Mammary epithelial cell (primary cell): Measurements from ENCODE around the gene FOXP3.

Source experiments
- EZH2 ChIP-seq: IDR thresholded peaks from 2 replicates; pipeline ENCODE4 v1.6.1; 2012; ENCODE audit warnings: low read length, inconsistent platforms, borderline replicate concordance
- TF ChIP-seq, protein P1 (sequence below), 2 donors: IDR thresholded peaks in 1 of 2; conservative IDR thresholded peaks in 1 of 2; 2 replicates each; pipeline ENCODE4 v1.5.1; 2011 to 2012; ENCODE audit warnings: inconsistent platforms in 2 of 2, low read length in 2 of 2, mild to moderate bottlenecking in 2 of 2, control low read depth in 1 of 2, low read depth in 1 of 2; ENCODE audit not compliant: insufficient read depth in 1 of 2; ENCODE audit errors: extremely low read depth in 1 of 2

DNA sequence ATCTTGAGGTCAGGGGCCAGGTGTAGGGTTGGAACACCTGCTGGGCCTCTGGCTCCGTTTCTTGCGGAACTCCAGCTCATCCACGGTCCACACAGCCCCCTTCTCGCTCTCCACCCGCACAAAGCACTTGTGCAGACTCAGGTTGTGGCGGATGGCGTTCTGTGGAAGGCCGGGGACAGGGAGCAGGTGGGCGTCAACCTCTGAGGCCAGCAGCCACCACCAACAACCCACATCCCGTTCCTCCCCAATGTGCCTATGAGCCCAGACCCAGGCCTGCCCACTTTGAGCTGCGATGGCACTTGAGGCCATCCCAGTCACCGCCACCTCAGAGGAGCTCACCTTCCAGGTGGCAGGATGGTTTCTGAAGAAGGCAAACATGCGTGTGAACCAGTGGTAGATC, 13.2 kb downstream of the FOXP3 start:
- TF ChIP-seq, protein P1, sequence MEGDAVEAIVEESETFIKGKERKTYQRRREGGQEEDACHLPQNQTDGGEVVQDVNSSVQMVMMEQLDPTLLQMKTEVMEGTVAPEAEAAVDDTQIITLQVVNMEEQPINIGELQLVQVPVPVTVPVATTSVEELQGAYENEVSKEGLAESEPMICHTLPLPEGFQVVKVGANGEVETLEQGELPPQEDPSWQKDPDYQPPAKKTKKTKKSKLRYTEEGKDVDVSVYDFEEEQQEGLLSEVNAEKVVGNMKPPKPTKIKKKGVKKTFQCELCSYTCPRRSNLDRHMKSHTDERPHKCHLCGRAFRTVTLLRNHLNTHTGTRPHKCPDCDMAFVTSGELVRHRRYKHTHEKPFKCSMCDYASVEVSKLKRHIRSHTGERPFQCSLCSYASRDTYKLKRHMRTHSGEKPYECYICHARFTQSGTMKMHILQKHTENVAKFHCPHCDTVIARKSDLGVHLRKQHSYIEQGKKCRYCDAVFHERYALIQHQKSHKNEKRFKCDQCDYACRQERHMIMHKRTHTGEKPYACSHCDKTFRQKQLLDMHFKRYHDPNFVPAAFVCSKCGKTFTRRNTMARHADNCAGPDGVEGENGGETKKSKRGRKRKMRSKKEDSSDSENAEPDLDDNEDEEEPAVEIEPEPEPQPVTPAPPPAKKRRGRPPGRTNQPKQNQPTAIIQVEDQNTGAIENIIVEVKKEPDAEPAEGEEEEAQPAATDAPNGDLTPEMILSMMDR (conservative IDR thresholded peaks at IDR 0.05 in 1 of 2, IDR thresholded peaks at IDR 0.05 in 1 of 2; ENCODE audit: extremely low read depth in 1 of 2, insufficient read depth in 1 of 2, low read depth in 1 of 2, low read length in 2 of 2) = no peak
- no peak for TF ChIP-seq EZH2
